ENCODE data around the gene MOB1A.

MOB1A gene

DNA sequence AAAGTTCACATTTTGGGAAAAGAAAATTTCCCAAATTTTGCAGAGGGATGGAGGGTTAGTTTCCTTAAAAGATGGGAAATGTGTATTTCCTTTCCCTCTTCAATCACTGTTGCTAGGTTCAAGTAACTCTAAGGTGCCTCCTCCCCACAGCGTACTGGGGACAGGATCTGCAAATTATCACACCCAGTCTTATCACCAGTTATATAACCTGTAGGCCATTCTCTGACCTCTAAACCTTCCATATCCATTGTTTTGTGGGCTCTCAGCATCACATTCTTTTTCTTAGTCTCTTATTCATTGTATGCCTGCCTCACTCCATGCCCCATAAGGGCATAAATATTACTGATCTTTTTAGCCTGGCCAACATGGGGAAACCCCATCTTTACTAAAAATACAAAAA, 16.1 kb upstream of the MOB1A start:
- no peak for TF ChIP-seq CTCF (IDR thresholded peaks at IDR 0.05; ENCODE audit: low read length)
- TF ChIP-seq EZH2 (IDR thresholded peaks at IDR 0.05; ENCODE audit: borderline replicate concordance, low read length) = no peak
- Histone ChIP-seq H3F3A (ENCODE audit: insufficient read depth, low read length) (no peaks in the 10 kb centered on the region), H3K4me3 (ENCODE audit: low read depth, low read length, poor library complexity, severe bottlenecking) (no peak overlapping the region), H3K36me3 (ENCODE audit: insufficient read depth, low read length) (peaks cover 6% of the 10 kb centered on the region; the same call in 1 of the 2 replicates), H3K27ac (ENCODE audit: low read depth, low read length, poor library complexity, severe bottlenecking) (no peak overlapping the region), H3K4me2 (ENCODE audit: low read length) (no peak overlapping the region), H2AFZ (ENCODE audit: low read length) (no peak overlapping the region), H3K27me3 (ENCODE audit: insufficient read depth, low read length) (no peaks in the 10 kb centered on the region), H3K9ac (ENCODE audit: low read length) (no peak overlapping the region), H4K20me1 (ENCODE audit: insufficient read depth, low read length) (no peaks in the 10 kb centered on the region), H3K79me2 (ENCODE audit: insufficient read depth, low read length) (peaks cover 8% of the 10 kb centered on the region), H3K9me2 (ENCODE audit: low read depth, low read length) (no peaks in the 10 kb centered on the region), H3K4me1 (ENCODE audit: insufficient read depth, low read length, severe bottlenecking) (peaks cover 38% of the 10 kb centered on the region), H3K9me3 (ENCODE audit: low read length) (no peaks in the 10 kb centered on the region)

GRCh38 chr2:74191596-74192380, 13.1 kb upstream of the MOB1A start:
- Histone ChIP-seq H3K36me3 (ENCODE audit: insufficient read depth, low read length) (no peaks in the 10 kb centered on the region), H3K27me3 (ENCODE audit: insufficient read depth, low read length) (no peaks in the 10 kb centered on the region), H3K4me1 (ENCODE audit: insufficient read depth, low read length, severe bottlenecking) (peaks cover 30% of the 10 kb centered on the region), H3K9me2 (ENCODE audit: low read depth, low read length) (no peaks in the 10 kb centered on the region), H3K9me3 (ENCODE audit: low read length) (no peaks in the 10 kb centered on the region), H2AFZ (ENCODE audit: low read length) (peak overlapping the region; percentile 56; the same call in 1 of the 2 replicates), H3K9ac (ENCODE audit: low read length) (peak overlapping the region; percentile 10; the same call in 1 of the 2 replicates), H3F3A (ENCODE audit: insufficient read depth, low read length) (no peaks in the 10 kb centered on the region), H3K4me2 (ENCODE audit: low read length) (peak overlapping the region; percentile 31; the same call in 1 of the 2 replicates), H4K20me1 (ENCODE audit: insufficient read depth, low read length) (no peaks in the 10 kb centered on the region), H3K4me3 (ENCODE audit: low read depth, low read length, poor library complexity, severe bottlenecking) (no peak overlapping the region), H3K79me2 (ENCODE audit: insufficient read depth, low read length) (no peaks in the 10 kb centered on the region), H3K27ac (ENCODE audit: low read depth, low read length, poor library complexity, severe bottlenecking) (peak overlapping the region; percentile 55)
- no peak for TF ChIP-seq CTCF (IDR thresholded peaks at IDR 0.05; ENCODE audit: low read length)
- TF ChIP-seq EZH2 (IDR thresholded peaks at IDR 0.05; ENCODE audit: borderline replicate concordance, low read length) = no peak

- H3K27ac ChIP-seq (ENCODE audit: low read depth, low read length, poor library complexity, severe bottlenecking) = peak overlapping the region; percentile 55
- no peak for TF ChIP-seq EZH2 (IDR thresholded peaks at IDR 0.05; ENCODE audit: borderline replicate concordance, low read length)
- no peak for TF ChIP-seq CTCF (IDR thresholded peaks at IDR 0.05; ENCODE audit: low read length)
Measured at GRCh38 chr2:74188696-74189095, 10.0 kb upstream of the MOB1A start.

More at GRCh38 chr2:74188696-74189095, 10.0 kb upstream of the MOB1A start:
- Histone ChIP-seq H3K4me3 (ENCODE audit: low read depth, low read length, poor library complexity, severe bottlenecking) (no peak overlapping the region), H3K36me3 (ENCODE audit: insufficient read depth, low read length) (no peaks in the 10 kb centered on the region), H3F3A (ENCODE audit: insufficient read depth, low read length) (0 out of 2 replicates have a peak, but pooled peaks cover 2% of the 10 kb centered on the region), H3K9me3 (ENCODE audit: low read length) (no peaks in the 10 kb centered on the region), H3K79me2 (ENCODE audit: insufficient read depth, low read length) (no peaks in the 10 kb centered on the region), H4K20me1 (ENCODE audit: insufficient read depth, low read length) (no peaks in the 10 kb centered on the region), H3K4me1 (ENCODE audit: insufficient read depth, low read length, severe bottlenecking) (peaks cover 55% of the 10 kb centered on the region), H3K9me2 (ENCODE audit: low read depth, low read length) (no peaks in the 10 kb centered on the region), H3K9ac (ENCODE audit: low read length) (no peak overlapping the region), H3K4me2 (ENCODE audit: low read length) (no peak overlapping the region), H3K27me3 (ENCODE audit: insufficient read depth, low read length) (no peaks in the 10 kb centered on the region), H2AFZ (ENCODE audit: low read length) (no peak overlapping the region)

Measured in OCI-LY1 (cell line).